ENCODE results near the gene LRP1B.
"Not testable (repeated sequence)": the region's sequence is repeated elsewhere in the genome, so short reads cannot be mapped to it uniquely, and the experiment has no call there.

Gene LRP1B

DNA sequence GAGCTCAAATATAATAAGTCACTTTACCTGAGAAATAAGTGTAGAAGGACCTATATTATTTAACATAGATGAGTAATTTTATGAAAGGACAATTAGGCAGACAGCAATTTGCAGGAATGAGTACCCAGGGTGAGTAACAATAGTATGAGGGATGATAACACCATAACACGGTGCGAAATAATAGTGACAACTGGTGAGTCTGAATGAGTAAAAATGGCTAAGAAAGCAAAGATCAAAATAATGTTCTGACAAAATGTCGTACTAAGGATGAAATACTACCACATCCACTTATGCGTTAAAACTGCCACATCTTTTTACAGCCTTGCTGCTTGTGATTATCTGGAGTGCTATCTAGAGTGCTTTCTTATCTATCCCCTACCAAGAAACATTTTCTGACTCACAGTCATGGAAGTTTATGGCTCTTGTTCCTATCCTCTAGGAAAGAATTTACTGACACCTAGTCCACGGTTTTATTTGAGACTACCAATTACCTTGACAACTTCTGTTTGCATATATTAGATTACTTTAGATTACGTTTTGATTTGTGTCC is 929.7 kb downstream of the LRP1B start:
- H3K9me3 Mint-ChIP-seq, result peaks cover 3% of the 10 kb centered on the region
- no peaks in the 10 kb centered on the region for H3K27me3 Mint-ChIP-seq
- H3K36me3 Mint-ChIP-seq, result no peaks in the 10 kb centered on the region

DNA sequence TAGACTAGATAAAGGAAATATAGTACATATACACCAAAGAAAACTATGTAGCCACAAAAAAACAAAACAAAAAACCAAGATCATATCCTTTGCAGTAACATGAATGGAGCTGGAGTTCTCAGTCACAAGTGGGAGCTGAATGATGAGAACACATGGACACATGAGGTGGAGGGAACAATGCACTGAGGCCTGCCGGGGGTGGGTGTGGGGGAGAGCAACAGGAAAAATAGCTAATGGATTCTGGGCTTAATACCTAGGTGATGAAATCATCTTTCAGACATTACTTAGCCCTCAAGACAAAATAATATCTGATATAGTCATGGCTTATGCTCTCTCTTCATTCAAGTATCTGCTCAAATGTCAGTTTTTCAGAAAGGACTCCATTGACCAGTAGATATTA is 930.6 kb downstream of the LRP1B start:
- H3K4me1 Mint-ChIP-seq, result no peaks in the 10 kb centered on the region
- H3K9me3 Mint-ChIP-seq, result peaks cover 3% of the 10 kb centered on the region
- ATAC-seq, result no peak
- H3K4me3 Mint-ChIP-seq, result no peak overlapping the region
- no peaks in the 10 kb centered on the region for H3K27me3 Mint-ChIP-seq
- no peak overlapping the region for H3K27ac Mint-ChIP-seq
- no peaks in the 10 kb centered on the region for H3K36me3 Mint-ChIP-seq

More for the DNA sequence above, 929.7 kb downstream of the LRP1B start:
- Mint-ChIP-seq H3K4me3 (no peak overlapping the region), H3K27ac (no peak overlapping the region), H3K4me1 (no peaks in the 10 kb centered on the region)
- no peak for ATAC-seq

DNA sequence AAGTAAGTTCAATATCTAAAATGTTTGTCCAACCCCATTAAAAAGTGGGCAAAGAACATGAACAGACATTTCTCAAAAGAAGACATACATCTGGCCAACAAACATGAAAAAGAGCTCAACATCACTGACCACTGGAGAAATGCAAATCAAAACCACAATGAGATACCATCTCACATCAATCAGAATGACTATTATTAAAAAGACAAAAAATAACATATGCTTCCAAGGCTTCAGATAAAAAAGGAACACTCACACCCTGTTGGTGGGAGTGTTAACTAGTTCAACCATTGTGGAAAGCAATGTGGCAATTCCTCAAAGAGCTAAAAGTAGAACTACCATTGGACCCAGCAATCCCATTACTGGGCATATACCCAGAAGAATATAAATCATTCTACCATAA is 931.1 kb downstream of the LRP1B start:
- no peaks in the 10 kb centered on the region for H3K36me3 Mint-ChIP-seq
- H3K9me3 Mint-ChIP-seq, result peaks cover 3% of the 10 kb centered on the region
- H3K27ac Mint-ChIP-seq, result no peak overlapping the region
- ATAC-seq, result no peak
- no peaks in the 10 kb centered on the region for H3K27me3 Mint-ChIP-seq
- H3K4me1 Mint-ChIP-seq, result no peaks in the 10 kb centered on the region
- no peak overlapping the region for H3K4me3 Mint-ChIP-seq

DNA sequence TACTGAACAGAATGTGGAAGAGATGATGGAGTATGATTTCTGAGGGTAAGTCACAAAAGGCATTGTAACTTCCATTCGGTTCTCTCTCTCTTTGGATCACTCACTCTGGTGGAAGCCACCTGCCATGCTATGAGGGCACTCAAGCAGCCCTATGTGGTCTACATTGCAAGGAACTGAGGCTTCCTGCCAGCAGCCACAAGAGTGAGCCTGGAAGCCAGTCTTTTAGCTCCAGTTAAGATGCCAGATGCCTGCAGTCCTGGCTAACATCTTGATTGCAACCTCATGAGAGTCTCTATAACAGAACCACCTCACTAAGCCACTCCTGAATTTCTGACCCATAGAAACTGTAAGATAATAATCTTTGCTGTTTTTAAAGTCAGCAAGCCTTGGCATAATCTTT is 935.7 kb downstream of the LRP1B start:
- Mint-ChIP-seq H3K27ac (no peak overlapping the region), H3K4me1 (no peaks in the 10 kb centered on the region), H3K9me3 (no peaks in the 10 kb centered on the region), H3K27me3 (no peaks in the 10 kb centered on the region), H3K36me3 (no peaks in the 10 kb centered on the region), H3K4me3 (no peak overlapping the region)
- no peak for ATAC-seq

DNA sequence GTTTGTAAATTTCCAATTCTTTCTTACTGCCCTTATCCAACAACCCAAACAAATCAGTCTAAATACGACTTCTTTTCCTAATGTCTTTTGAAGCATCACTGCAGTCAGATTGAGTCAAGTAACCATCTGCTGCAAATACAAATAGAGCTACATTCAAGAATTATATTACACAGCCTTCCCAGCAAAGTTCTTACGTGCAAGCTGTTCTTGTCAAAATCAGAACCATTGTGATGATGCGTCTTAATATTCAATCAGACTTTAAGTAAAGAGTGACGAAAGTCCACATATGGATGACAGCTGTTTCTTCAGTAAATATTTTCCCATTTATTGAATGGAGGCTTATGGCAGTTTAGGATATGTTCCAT is 943.8 kb downstream of the LRP1B start:
- ATAC-seq, result no peak
- H3K4me3 Mint-ChIP-seq, result no peak overlapping the region
- H3K27me3 Mint-ChIP-seq, result no peaks in the 10 kb centered on the region
- H3K27ac Mint-ChIP-seq, result no peak overlapping the region
- H3K36me3 Mint-ChIP-seq, result no peaks in the 10 kb centered on the region
- H3K4me1 Mint-ChIP-seq, result no peaks in the 10 kb centered on the region
- H3K9me3 Mint-ChIP-seq, result no peaks in the 10 kb centered on the region

DNA sequence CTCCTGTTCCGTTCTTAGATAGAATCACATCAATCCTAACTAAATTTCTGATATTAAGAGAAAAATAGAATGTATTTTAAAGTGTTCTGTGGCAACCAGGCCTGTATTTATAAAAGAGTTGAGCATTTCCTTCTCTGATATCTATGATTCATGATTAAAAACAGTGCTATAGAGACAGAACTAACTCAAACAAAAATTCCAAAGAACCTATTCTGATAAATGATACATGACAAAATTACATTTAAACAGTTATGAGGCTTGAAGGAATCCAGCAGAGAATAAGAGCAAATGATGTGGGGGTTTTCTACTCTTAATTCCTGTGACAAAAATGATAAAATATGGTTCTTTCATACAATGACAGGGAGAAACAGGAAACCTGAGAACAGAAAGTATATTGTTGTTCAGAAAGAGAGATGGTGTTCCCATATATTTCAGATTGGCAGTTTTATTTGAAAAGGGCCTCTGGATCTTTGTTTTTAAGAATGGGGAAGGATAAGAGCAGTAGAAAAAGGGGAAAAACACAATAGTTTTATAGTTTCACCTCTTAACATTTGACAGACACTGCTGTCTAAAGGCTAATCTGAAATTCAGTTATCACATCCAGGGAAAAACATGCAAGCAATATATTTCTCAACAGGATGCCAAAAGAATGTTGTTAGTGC is 944.3 kb downstream of the LRP1B start:
- no peak overlapping the region for H3K4me3 Mint-ChIP-seq
- no peaks in the 10 kb centered on the region for H3K9me3 Mint-ChIP-seq
- no peaks in the 10 kb centered on the region for H3K27me3 Mint-ChIP-seq
- no peaks in the 10 kb centered on the region for H3K4me1 Mint-ChIP-seq
- H3K27ac Mint-ChIP-seq, result no peak overlapping the region
- no peaks in the 10 kb centered on the region for H3K36me3 Mint-ChIP-seq
- ATAC-seq, result no peak

DNA sequence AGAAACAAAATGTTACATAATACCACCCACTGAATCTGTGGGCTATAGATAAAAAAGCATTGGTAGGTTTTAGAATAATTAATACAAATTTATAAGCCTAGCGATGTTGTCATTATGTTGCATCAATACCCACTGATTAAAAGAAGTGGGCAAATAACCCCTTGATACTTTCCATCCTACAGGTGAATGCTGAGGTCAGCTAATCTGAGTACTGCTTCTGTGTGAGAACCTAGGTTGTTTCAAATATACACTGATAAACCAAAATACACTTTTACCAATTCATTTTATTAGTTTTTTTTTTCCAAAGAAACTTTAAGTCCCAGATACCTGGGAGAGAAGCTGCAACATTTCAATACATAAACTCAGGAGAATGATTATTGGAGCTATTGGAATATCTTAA is 948.6 kb downstream of the LRP1B start:
- no peaks in the 10 kb centered on the region for H3K4me1 Mint-ChIP-seq
- ATAC-seq, result no peak
- no peaks in the 10 kb centered on the region for H3K27me3 Mint-ChIP-seq
- H3K27ac Mint-ChIP-seq, result no peak overlapping the region
- H3K36me3 Mint-ChIP-seq, result no peaks in the 10 kb centered on the region
- H3K9me3 Mint-ChIP-seq, result peaks cover 3% of the 10 kb centered on the region
- no peak overlapping the region for H3K4me3 Mint-ChIP-seq

DNA sequence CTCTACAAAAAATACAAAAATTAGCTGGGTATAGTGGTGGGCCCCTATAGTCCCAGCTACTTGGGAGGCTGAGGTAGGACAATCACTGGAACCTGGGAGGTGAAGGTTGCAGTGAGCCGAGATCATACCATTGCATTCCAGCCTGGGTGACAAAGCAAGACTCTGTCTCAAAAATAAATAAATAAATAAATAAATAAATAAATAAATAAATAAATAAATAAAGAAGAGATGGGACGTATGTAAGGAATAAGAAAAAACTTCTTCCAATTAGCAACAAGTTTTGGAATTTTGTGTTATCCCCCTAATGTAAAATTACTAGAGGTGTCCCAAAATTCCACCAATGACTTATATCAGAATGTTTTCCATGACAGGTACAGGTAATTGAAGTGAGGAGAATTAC is 961.7 kb downstream of the LRP1B start:
- not testable (repeated sequence) for H3K36me3 Mint-ChIP-seq, ATAC-seq, H3K27ac Mint-ChIP-seq, H3K4me1 Mint-ChIP-seq, H3K27me3 Mint-ChIP-seq, H3K9me3 Mint-ChIP-seq, H3K4me3 Mint-ChIP-seq

DNA sequence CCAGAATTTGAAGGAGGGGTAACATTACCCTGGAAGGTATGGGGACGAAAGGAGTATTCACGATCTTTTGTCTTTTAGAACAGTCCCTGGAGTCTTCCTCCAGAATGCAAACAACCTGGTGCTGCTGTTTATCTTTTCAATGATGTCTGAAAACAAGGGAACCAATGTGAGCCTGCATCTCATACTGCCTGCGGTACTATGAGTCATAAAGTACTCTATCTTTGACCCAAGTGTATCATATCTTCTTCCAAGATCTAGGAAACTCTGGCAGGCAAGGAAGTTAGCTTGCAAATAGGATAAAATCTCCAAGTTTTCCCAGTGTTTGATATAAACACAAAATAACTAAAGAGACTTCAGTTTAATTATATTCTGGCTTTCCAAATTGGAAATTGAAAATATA is 968.5 kb downstream of the LRP1B start:
- Mint-ChIP-seq H3K4me1 (no peaks in the 10 kb centered on the region), H3K27ac (no peak overlapping the region), H3K4me3 (no peak overlapping the region), H3K27me3 (no peaks in the 10 kb centered on the region), H3K36me3 (no peaks in the 10 kb centered on the region), H3K9me3 (no peaks in the 10 kb centered on the region)
- no peak for ATAC-seq

DNA sequence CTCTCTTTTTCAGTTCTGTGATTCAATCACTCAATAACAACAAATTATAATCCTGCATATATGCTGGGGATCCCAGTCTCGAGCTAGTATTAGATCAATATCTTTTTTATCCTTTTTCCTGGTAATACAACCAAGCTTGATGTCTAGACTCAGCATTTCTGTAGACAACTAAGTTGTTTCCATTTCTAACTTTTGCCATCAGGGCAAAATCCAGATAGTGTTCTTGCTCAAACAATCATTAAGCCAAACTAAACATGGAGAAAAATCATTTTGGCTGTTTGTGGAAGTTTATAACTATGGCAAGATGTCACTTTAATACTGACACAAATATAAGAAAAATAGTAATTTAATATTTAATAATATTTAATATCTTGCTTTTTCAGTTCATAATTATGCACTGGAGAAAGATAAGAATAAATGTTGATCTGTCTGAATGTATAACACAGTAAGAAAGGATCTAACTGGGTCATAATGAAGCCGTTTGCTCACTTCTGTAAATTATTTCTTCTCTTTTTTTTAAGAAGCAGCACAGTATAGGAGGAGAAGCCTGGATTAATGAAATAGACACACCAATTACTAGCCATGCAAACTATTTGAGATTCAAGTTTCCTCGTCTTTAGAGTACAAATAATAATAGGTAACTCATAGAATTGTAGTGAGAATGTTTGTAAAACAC is 979.1 kb downstream of the LRP1B start:
- H3K36me3 Mint-ChIP-seq, result no peaks in the 10 kb centered on the region
- H3K9me3 Mint-ChIP-seq, result no peaks in the 10 kb centered on the region
- no peaks in the 10 kb centered on the region for H3K4me1 Mint-ChIP-seq

DNA sequence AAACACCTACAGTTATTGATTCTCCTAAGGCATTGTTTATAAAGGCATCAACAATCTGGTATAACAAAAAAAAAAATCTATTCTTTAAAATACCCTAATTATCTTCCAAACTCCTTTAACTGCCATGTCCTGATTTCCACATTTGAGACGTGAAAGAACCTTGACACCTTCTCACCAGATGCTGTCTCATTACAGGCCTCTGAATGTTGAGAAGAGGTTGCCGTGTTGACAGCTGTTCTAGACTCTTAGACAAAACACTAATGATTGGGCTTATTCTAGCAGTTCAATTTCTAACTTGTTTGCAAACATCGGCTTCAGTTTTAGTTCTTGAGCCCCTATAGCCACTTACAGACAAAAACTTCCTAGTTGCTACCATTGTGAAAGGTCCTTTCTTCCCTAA is 988.8 kb downstream of the LRP1B start:
- Mint-ChIP-seq H3K27me3 (no peaks in the 10 kb centered on the region), H3K4me1 (no peaks in the 10 kb centered on the region), H3K4me3 (no peak overlapping the region), H3K36me3 (no peaks in the 10 kb centered on the region), H3K27ac (no peak overlapping the region), H3K9me3 (no peaks in the 10 kb centered on the region)
- ATAC-seq, result no peak

More for the DNA sequence above, 979.1 kb downstream of the LRP1B start:
- Mint-ChIP-seq H3K4me3 (no peak overlapping the region), H3K27ac (no peak overlapping the region), H3K27me3 (no peaks in the 10 kb centered on the region)
- ATAC-seq, result no peak

DNA sequence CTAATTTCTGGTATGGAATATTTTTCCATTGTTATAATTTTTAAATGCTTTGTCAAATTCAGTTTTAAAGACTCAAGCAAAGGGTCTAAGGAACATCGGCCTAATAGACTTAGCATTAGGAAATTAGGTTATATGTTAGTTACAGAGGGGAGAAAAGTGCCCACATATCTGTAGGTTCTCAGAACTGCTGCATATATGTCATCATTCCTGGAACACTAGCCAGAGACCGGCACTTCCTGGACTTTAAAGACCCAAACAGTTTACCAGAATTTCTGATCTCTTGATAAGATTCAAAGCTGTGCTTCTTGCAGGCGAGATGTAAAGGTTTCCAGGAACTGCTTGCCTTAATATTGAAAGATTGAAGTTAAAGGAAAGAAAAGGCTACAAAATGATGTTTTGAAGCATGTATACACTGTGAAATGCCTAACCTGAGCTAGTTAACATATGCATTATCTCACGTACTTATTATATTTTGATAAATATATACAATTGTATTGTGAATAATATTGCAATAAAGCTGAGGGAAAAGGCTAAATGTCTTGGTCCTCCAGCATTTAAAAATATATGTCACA is 993.6 kb downstream of the LRP1B start:
- H3K9me3 Mint-ChIP-seq, result no peaks in the 10 kb centered on the region
- no peak overlapping the region for H3K27ac Mint-ChIP-seq
- H3K4me3 Mint-ChIP-seq, result no peak overlapping the region
- H3K27me3 Mint-ChIP-seq, result no peaks in the 10 kb centered on the region
- no peaks in the 10 kb centered on the region for H3K4me1 Mint-ChIP-seq
- H3K36me3 Mint-ChIP-seq, result no peaks in the 10 kb centered on the region
- no peak for ATAC-seq

DNA sequence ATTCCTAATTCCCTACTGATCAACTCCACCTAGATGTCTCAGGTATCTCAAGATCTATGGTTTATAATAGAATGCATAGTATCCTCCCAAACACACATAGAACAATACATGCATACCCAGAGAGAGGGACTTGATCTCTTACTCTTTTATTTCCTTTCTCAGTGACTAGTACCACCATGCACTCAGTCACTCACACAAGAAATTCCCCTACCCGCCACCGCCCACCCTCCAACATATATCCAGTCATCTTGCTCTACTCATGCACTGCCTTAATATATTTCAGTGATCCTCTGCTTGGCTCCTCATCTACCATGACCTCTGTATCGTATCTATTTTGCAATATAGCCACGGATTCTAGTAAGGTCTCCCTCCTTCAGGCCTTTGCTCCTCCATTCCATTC is 996.9 kb downstream of the LRP1B start:
- no peaks in the 10 kb centered on the region for H3K9me3 Mint-ChIP-seq
- no peak for ATAC-seq
- no peaks in the 10 kb centered on the region for H3K4me1 Mint-ChIP-seq
- no peak overlapping the region for H3K27ac Mint-ChIP-seq
- H3K4me3 Mint-ChIP-seq, result no peak overlapping the region
- H3K27me3 Mint-ChIP-seq, result no peaks in the 10 kb centered on the region
- no peaks in the 10 kb centered on the region for H3K36me3 Mint-ChIP-seq

DNA sequence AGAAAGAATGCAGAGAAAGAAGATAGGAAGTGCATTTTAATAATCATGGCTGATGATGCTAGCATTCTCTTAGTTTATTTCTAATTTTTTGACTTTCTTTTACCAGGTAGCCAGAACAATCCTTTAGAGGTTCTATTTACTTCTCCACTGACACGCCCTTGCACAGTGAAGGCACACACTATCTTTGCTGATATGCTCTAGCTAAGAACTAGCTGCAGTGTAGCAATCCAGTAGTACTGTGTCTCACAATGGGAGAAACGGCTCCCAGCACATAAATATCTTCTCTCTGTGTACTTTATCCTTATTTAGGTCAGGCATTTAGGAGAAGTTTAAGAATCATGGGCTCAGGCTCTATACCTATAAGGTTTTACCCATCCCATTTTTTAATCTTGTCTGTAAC is 1005.4 kb downstream of the LRP1B start:
- H3K4me1 Mint-ChIP-seq, result no peaks in the 10 kb centered on the region
- H3K36me3 Mint-ChIP-seq, result no peaks in the 10 kb centered on the region
- H3K27ac Mint-ChIP-seq, result no peak overlapping the region
- no peak for ATAC-seq
- no peaks in the 10 kb centered on the region for H3K27me3 Mint-ChIP-seq
- H3K4me3 Mint-ChIP-seq, result no peak overlapping the region
- peaks cover 12% of the 10 kb centered on the region for H3K9me3 Mint-ChIP-seq

DNA sequence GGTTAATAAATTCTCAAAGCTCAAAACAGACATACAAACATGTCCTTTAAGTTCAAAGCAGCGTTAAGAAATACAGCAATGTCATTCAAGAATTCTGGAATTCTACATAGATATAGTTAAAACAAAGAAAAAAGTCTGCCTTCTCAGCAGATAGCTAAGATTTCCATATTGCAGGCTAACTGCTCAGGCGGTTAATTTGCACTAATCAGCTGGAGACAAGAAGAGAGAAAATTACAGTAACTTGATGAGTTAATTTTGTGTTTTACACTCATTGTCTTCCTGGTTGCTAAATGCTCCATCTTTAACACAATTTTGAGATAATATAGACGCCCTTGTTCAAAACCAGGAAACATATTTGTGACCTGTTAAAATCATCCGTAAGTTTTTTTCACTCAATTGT is 1012.0 kb downstream of the LRP1B start:
- Mint-ChIP-seq H3K9me3 (peaks cover 2% of the 10 kb centered on the region), H3K27ac (no peak overlapping the region), H3K27me3 (no peaks in the 10 kb centered on the region), H3K4me3 (no peak overlapping the region), H3K4me1 (no peaks in the 10 kb centered on the region), H3K36me3 (no peaks in the 10 kb centered on the region)
- no peak for ATAC-seq

DNA sequence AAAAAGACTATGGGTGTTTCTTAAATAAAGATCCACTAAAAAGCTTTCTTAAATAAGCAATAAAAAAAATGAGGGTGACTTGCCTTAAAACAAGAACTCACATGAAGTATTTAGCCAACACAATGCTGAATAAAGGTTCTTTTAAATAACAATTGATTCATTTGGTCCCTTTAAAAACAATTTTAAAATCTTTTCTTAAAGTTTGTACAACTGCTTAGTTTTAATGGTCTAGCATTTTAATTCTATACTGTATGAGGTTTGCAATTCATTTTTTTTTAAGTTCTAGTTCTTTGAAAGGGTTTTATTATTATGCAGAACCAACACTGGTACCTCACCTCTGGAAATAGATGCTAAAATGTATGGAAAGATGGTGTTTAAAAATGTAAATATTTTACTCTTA is 1017.5 kb downstream of the LRP1B start:
- no peak overlapping the region for H3K27ac Mint-ChIP-seq
- no peaks in the 10 kb centered on the region for H3K4me1 Mint-ChIP-seq
- no peak for ATAC-seq
- H3K4me3 Mint-ChIP-seq, result no peak overlapping the region
- H3K27me3 Mint-ChIP-seq, result no peaks in the 10 kb centered on the region
- peaks cover 3% of the 10 kb centered on the region for H3K9me3 Mint-ChIP-seq
- H3K36me3 Mint-ChIP-seq, result no peaks in the 10 kb centered on the region
